Naive thymus-derived CD8-positive, alpha-beta T cell (primary cell): Measurements from ENCODE around the gene PTTG1. TPM values are rescaled to one million over a fixed set of nuclear protein-coding genes. Genes with fewer than 3 reads are reported as not detected.
A peak's percentile ranks its signal among the peaks of the same experiment; 100 is the strongest.

Experiments used
- ATAC-seq, 2 donors: fragments of 150-1000 bp; cut with Tn5 transposase in 1 of 2; sonication (Bioruptor Pico), chemical (Tn5 transposase) in 1 of 2; 1 replicate in 1 of 2; 2 replicates in 1 of 2; pipeline ENCODE4 v1.10.0; 2021; ENCODE audit warnings: mild to moderate bottlenecking in 2 of 2, moderate library complexity in 2 of 2
- POLR2A ChIA-PET: fragments of 350-600 bp; sonication (Branson Sonifier 250); formaldehyde crosslinking; loops from one replicate; lab custom pipeline; 2021; ENCODE audit warnings: antibody characterized with exemption; lab: Charles Lee
- DNase-seq, 10 donors: peaks; one replicate each; pipeline versions ENCODE4 v3.0.0 to v3.0.0-alpha.2; 2020 to 2022
- H3K27ac Mint-ChIP-seq, 10 donors: one replicate each; pipeline ENCODE4 v1.8.0; 2020 to 2022; ENCODE audit warnings: mild to moderate bottlenecking in 10 of 10, mixed read lengths in 10 of 10, moderate library complexity in 4 of 10, inconsistent platforms in 1 of 10
- H3K27me3 Mint-ChIP-seq, 5 donors: one replicate each; pipeline ENCODE4 v1.8.0; 2021 to 2022; ENCODE audit warnings: mixed read lengths in 5 of 5
- H3K36me3 Mint-ChIP-seq, 3 donors: one replicate each; pipeline ENCODE4 v1.8.0; 2020 to 2022; ENCODE audit warnings: mixed read lengths in 3 of 3, mild to moderate bottlenecking in 2 of 3, inconsistent platforms in 1 of 3
- H3K4me1 Mint-ChIP-seq, 4 donors: one replicate each; pipeline ENCODE4 v1.8.0; 2021 to 2022; ENCODE audit warnings: mixed read lengths in 4 of 4
- H3K4me3 Mint-ChIP-seq, 10 donors: one replicate each; pipeline ENCODE4 v1.8.0; 2020 to 2022; ENCODE audit warnings: mild to moderate bottlenecking in 10 of 10, mixed read lengths in 10 of 10, moderate library complexity in 6 of 10, inconsistent platforms in 1 of 10
- H3K9me3 Mint-ChIP-seq, 9 donors: one replicate each; pipeline ENCODE4 v1.8.0; 2020 to 2022; ENCODE audit warnings: mixed read lengths in 9 of 9, mild to moderate bottlenecking in 3 of 9, inconsistent platforms in 1 of 9, moderate library complexity in 1 of 9
- polyA plus RNA-seq, 3 donors: library from polyadenylated mRNA; unstranded; fragments of 300-500 nt; fragmentation: Illumina TruSeq; gene quantifications; one replicate each; pipeline ENCODE4 v1.2.3, GENCODE V29; 2021
- total RNA-seq, 8 experiments: library from RNA in 2 of 8; stranded (reverse) in 2 of 8; gene quantifications; one replicate each; pipeline ENCODE4 v1.2.3 and lab custom pipeline; 2021 to 2026

The PTTG1 gene
- total and polyA plus RNA-seq, 5 experiments from 2014 or later: 2.7 to 18.9 (median 7.1) TPM

DNA sequence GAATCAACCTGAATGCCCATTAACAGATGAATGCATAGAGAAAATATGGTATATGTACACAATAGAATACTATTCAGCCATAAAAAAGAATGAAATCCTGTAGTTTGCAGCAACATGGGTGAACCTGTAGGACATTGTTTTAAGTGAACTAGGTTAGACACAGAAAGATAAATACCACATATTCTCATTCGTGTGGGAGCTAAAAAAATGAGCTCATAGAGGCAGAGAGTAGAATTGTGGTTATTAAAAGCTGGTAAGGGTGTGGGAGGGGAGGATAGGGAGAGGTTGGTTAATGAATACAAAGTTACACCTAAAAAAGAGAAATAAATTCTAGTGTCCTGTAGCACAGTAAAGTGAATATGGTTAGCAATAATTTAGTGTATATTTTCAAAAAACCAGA, 23.5 kb downstream of the PTTG1 start:
- ATAC-seq (no peak), DNase-seq (no peak)
- no peak overlapping the region for H3K27ac Mint-ChIP-seq
- peaks cover 0 to 2% (median 0%) of the 10 kb centered on the region in 4 donors for H3K4me1 Mint-ChIP-seq
- peaks cover 0 to 2% (median 0%) of the 10 kb centered on the region in 9 donors for H3K9me3 Mint-ChIP-seq
- no peak overlapping the region for H3K4me3 Mint-ChIP-seq
- H3K27me3 Mint-ChIP-seq: no peaks in the 10 kb centered on the region
- POLR2A ChIA-PET: no interaction called here
- H3K36me3 Mint-ChIP-seq: no peaks in the 10 kb centered on the region

DNA sequence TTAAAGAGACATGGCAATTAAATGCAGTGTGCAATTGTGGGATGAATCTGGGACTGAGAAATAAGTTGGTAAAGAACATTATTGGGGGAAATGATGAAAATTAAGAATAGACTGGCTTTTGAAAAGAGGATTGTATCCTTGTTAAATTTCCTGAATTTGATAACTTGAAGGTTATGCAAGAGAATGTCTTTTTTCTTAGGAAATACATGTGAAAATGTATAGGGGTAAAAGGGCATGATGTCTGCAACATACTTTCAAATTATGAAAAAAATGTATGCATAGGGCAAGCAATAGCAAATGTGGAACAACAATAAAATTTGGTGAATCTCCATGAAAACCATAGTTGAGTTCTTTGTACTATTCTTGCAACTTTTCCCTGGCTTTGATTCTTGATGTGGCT, 24.1 kb downstream of the PTTG1 start:
- no peak overlapping the region for H3K4me3 Mint-ChIP-seq
- H3K27me3 Mint-ChIP-seq: no peaks in the 10 kb centered on the region
- H3K36me3 Mint-ChIP-seq: no peaks in the 10 kb centered on the region
- H3K9me3 Mint-ChIP-seq: peaks cover 0 to 2% (median 0%) of the 10 kb centered on the region in 9 donors
- ATAC-seq (no peak), DNase-seq (no peak)
- H3K4me1 Mint-ChIP-seq: peaks cover 0 to 2% (median 0%) of the 10 kb centered on the region in 4 donors
- no peak overlapping the region for H3K27ac Mint-ChIP-seq
- POLR2A ChIA-PET: no interaction called here

DNA sequence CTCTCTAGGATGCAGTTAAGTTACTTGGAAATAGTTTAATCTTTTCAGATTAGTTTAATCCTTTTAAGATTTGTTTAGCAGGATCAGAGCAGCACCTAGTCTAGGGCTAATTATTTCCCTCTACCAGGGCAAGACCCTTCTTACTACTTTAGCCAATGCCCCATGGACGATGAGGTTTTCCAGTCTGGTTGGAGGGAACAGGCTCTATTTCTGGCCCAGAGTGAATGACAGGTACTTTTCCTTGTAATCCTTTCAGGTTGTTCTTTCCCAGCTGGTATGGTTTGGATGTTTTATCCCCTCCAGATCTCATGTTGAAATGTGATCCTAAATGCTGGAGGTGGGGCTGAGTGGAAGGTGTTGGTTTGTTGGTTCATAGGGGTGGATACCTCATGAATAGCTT, 27.2 kb downstream of the PTTG1 start:
- POLR2A ChIA-PET: no interaction called here
- no peak overlapping the region for H3K27ac Mint-ChIP-seq
- no peak for ATAC-seq
- H3K36me3 Mint-ChIP-seq: no peaks in the 10 kb centered on the region
- no peaks in the 10 kb centered on the region for H3K4me1 Mint-ChIP-seq
- H3K9me3 Mint-ChIP-seq: peaks cover 0 to 2% (median 0%) of the 10 kb centered on the region in 9 donors
- DNase-seq: no peak
- peaks cover 0 to 3% (median 2%) of the 10 kb centered on the region in 5 donors for H3K27me3 Mint-ChIP-seq
- no peak overlapping the region for H3K4me3 Mint-ChIP-seq

DNA sequence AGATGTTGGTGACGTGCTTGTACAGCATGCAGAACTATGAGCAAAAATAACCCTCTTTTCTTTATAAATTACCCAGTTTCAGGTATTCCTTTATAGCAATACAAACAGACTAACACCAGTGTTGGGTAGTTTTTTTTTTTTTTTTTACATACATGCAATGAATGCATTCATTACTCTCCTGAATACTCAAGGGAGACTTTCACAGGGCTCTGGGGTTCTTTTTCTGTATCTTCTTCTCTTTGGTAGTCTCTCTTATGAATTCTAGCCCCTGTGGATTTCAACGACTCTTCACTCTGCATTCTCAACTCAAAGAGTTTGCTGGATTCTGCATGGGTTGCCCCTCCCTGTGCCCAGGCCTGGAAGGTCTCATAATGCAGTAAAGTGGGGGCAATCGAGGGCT, 27.8 kb downstream of the PTTG1 start:
- DNase-seq (no peak), ATAC-seq (no peak)
- POLR2A ChIA-PET: no interaction called here
- Mint-ChIP-seq H3K9me3 (peaks cover 0 to 2% (median 0%) of the 10 kb centered on the region in 9 donors), H3K4me3 (no peak overlapping the region), H3K27ac (peak overlapping the region in 1 of 10 donors; percentile 44), H3K36me3 (no peaks in the 10 kb centered on the region), H3K4me1 (no peaks in the 10 kb centered on the region), H3K27me3 (peaks cover 0 to 5% (median 3%) of the 10 kb centered on the region in 5 donors)

DNA sequence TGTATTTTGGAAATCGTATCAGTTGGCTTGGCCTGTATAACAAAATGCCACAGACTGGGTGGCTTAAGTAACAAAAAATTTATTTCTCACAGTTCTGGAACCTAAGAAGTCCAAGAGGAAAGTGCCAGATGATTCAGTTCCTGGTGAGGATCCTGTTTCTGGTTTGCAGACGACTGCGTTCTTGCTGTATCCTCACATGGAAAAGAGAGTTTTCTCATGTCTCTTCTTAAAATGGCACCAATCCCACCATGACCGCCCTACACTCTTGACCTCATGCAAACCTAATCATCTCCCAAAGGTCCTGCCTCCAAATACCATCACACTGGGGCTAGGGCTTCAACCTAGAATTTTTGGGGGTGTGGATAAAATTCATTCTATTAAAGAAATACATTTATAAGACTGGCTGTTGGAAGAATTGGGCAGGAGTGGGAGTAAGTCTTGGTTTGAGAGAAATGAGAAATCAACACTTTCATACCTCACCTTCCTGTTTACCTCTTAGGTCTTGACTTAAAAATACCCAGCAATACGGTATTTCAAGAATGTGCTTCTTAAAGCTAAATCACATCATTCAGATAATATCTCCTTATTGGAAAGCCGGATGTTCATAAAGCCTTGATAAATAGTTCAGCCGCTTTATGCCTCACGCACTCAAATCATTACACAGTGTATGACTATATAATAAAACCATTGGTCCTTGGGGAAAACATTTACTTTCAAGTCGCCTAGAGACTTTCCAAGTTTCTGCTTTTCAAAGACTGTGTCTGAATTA, 28.7 kb downstream of the PTTG1 start:
- Mint-ChIP-seq H3K4me3 (no peak overlapping the region), H3K36me3 (no peaks in the 10 kb centered on the region), H3K27ac (no peak overlapping the region), H3K9me3 (peaks cover 0 to 2% (median 0%) of the 10 kb centered on the region in 9 donors), H3K27me3 (peaks cover under 1 to 7% (median 3%) of the 10 kb centered on the region in 5 donors), H3K4me1 (peaks cover 0 to 2% (median 0%) of the 10 kb centered on the region in 4 donors)
- POLR2A ChIA-PET: no interaction called here
- ATAC-seq (no peak), DNase-seq (no peak)

DNA sequence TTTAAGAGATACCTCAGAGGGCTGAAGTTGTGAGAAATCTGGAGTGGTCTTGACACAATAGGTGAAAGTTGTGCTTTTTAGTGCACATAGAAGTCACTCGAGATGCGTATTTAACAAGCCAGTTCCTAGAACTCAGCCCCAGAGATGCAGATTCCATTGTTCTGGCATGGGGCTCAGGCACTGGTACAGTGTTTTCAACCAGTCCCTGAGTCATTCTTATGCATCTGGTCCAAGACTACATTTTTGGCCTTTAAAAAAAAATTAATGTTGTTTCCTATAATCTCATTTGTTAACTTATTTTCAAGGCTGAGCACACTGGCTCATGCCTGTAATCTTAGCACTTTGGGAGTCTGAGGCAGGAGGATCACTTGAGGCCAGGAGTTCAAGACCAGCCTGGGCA, 29.6 kb downstream of the PTTG1 start:
- H3K4me1 Mint-ChIP-seq: peaks cover 0 to 6% (median 0%) of the 10 kb centered on the region in 4 donors
- peaks cover 3 to 10% (median 5%) of the 10 kb centered on the region in 5 donors for H3K27me3 Mint-ChIP-seq
- no peak overlapping the region for H3K4me3 Mint-ChIP-seq
- ATAC-seq (no peak), DNase-seq (no peak)
- POLR2A ChIA-PET: no interaction called here
- peak overlapping the region in 1 of 10 donors; percentile 61 for H3K27ac Mint-ChIP-seq
- no peaks in the 10 kb centered on the region for H3K36me3 Mint-ChIP-seq
- peaks cover 0 to 2% (median 0%) of the 10 kb centered on the region in 9 donors for H3K9me3 Mint-ChIP-seq

DNA sequence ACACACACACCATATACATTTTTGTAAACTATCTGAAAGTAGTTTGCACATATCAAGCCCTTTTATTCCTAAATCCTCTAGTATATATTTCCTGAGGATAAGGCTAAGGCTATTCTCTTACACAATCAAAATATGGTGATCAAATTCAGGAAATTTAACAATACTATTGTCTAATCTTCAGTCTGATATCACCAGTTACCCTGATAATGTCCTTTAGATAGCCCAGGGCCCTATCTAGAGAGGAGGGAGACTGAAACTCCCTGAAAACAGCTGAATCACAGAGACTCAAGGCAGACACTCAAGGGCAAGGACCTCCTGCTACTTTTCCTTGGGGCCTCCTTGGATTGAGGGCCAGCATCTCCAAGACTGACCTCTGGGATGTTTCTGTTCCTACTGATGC, 30.4 kb downstream of the PTTG1 start:
- Mint-ChIP-seq H3K27me3 (peaks cover 3 to 10% (median 5%) of the 10 kb centered on the region in 5 donors), H3K4me3 (no peak overlapping the region), H3K27ac (no peak overlapping the region), H3K4me1 (peaks cover 0 to 6% (median 0%) of the 10 kb centered on the region in 4 donors), H3K9me3 (peaks cover 0 to 2% (median 0%) of the 10 kb centered on the region in 9 donors), H3K36me3 (no peaks in the 10 kb centered on the region)
- POLR2A ChIA-PET: no interaction called here
- DNase-seq (no peak), ATAC-seq (no peak)

DNA sequence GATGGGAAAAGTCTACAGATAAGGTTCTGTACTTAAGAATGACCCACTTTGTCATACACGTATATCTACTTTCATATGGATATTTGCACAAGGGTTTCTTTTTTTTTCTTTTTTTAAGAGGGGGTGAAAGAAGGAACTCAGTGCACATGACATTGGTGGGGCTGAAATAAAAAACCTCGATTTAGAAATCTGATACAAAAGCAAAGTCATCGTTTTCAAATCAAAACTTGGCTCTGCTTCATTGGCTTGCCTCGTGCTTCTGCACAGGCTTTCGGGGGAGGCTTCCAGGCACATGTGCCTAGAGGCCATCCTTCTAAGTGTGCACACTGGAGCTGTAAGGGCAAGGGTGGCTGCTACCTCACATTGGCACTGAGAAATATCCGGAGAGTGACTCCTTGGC, 31.1 kb downstream of the PTTG1 start:
- Mint-ChIP-seq H3K4me1 (peaks cover 0 to 6% (median 0%) of the 10 kb centered on the region in 4 donors), H3K4me3 (no peak overlapping the region), H3K36me3 (no peaks in the 10 kb centered on the region), H3K9me3 (peaks cover 0 to 2% (median 0%) of the 10 kb centered on the region in 9 donors), H3K27me3 (peaks cover 3 to 10% (median 5%) of the 10 kb centered on the region in 5 donors), H3K27ac (no peak overlapping the region)
- POLR2A ChIA-PET: no interaction called here
- DNase-seq (no peak), ATAC-seq (no peak)

DNA sequence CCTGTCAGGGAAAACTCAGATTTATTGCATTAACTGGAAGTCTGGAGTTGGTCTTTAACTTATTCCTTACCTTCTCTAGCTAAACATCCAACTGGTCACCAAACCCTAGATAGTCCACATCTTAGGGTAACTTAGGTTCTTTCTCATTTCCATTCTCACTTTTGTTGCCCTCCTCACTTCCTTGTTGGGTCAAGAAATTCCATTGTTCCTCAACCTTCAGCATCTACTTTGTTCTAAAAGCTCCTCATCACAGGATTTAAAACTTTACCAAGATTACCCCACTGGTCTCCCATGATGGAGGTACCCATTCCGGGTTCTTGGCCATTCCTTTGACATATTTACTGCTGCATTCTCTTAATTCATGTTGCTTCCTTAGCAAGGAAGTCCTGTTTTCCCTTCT, 32.1 kb downstream of the PTTG1 start:
- Mint-ChIP-seq H3K36me3 (no peaks in the 10 kb centered on the region), H3K4me3 (no peak overlapping the region), H3K27ac (no peak overlapping the region), H3K27me3 (peaks cover 3 to 10% (median 5%) of the 10 kb centered on the region in 5 donors), H3K4me1 (peaks cover 0 to 6% (median 0%) of the 10 kb centered on the region in 4 donors), H3K9me3 (peaks cover 0 to 2% (median 0%) of the 10 kb centered on the region in 9 donors)
- POLR2A ChIA-PET: no interaction called here
- ATAC-seq (no peak), DNase-seq (no peak)

DNA sequence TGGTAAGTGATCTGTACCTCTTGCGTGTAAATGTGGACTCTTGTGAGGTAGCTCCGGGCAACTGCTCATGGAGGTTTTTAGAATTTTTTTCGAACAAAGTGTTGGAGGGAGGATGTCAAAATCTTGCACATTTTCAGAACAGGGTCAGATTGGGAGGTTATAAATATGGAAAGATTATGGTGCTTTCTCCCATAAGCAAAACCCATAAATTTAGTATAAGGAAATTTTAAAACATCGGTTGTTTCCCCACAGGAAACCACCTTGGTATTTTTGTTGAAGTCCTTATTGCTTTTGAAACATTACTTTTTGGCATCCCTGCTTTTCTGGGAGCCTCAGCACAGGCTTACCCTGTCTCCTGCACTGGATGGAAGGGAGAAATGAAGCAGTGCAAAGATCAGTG, 33.9 kb downstream of the PTTG1 start:
- H3K4me3 Mint-ChIP-seq: no peak overlapping the region
- no peak for DNase-seq
- no peaks in the 10 kb centered on the region for H3K36me3 Mint-ChIP-seq
- no peaks in the 10 kb centered on the region for H3K9me3 Mint-ChIP-seq
- peaks cover 4 to 11% (median 9%) of the 10 kb centered on the region in 5 donors for H3K27me3 Mint-ChIP-seq
- no peak for ATAC-seq
- H3K27ac Mint-ChIP-seq: no peak overlapping the region
- peaks cover 0 to 6% (median 0%) of the 10 kb centered on the region in 4 donors for H3K4me1 Mint-ChIP-seq
- POLR2A ChIA-PET: no interaction called here

DNA sequence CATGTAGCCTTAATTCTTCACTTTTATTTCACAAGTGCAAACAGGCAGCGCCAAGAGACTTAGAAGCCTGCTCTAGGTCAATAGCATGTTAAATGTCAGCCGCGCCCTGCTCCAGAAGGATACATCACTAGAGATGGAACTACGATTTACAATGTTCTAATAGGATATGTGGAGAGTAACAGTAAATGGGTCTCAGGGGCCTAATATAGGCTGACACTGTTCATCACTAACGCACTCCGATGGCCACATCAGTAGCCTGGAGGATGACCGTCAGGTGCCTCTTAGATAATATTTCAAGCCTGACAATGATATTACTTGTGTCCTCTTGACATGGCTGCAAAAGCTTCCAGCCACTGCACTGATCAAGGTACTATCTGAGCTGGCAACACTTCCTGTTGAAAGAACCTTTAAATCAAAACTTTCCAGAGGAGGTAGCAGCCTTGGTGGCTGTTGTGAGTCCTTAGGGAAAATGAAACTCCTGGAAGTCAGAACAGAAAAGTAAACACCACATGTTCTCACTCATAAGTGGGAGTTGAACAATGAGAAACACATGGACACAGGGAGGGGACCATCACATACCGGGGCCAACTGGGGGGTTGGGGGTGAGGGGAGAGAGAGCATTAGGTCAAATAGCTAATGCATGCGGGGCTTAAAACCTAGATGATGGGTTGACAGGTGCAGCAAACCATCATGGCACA, 35.0 kb downstream of the PTTG1 start:
- ATAC-seq (no peak), DNase-seq (no peak)
- no peaks in the 10 kb centered on the region for H3K36me3 Mint-ChIP-seq
- H3K27ac Mint-ChIP-seq: no peak overlapping the region
- peaks cover 4 to 11% (median 8%) of the 10 kb centered on the region in 5 donors for H3K27me3 Mint-ChIP-seq
- no peak overlapping the region for H3K4me3 Mint-ChIP-seq
- peaks cover 0 to 6% (median 0%) of the 10 kb centered on the region in 4 donors for H3K4me1 Mint-ChIP-seq
- POLR2A ChIA-PET: interaction anchor here (0.7 kb wide), 1 partner anchor 49 kb away, joined by 3 read pairs; no protein-coding TSS in a partner anchor
- H3K9me3 Mint-ChIP-seq: no peaks in the 10 kb centered on the region

DNA sequence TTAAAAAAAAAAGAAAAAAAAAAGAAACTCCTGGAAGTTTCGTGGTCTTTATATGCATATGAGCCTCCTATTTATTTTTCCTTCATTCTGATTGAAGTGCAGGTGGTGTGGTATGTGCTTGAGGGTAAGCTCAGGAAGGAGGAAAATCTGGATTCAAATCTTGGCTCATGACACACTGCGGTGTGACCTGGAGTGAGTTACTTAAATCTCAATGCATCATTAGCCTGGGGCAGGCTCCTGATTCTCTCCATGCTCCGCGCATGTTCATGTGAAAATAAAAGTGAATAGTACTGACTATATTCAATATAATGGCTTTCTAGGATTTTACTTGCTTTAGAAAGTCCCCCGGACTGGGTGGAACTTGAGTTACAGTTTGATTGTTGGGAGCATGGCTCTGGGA, 35.6 kb downstream of the PTTG1 start:
- no peaks in the 10 kb centered on the region for H3K9me3 Mint-ChIP-seq
- POLR2A ChIA-PET: interaction anchor here (0.7 kb wide), 1 partner anchor 48 kb away, joined by 3 read pairs; no protein-coding TSS in a partner anchor
- peaks cover 4 to 11% (median 8%) of the 10 kb centered on the region in 5 donors for H3K27me3 Mint-ChIP-seq
- H3K4me1 Mint-ChIP-seq: peaks cover 0 to 6% (median 0%) of the 10 kb centered on the region in 4 donors
- ATAC-seq: no peak
- no peaks in the 10 kb centered on the region for H3K36me3 Mint-ChIP-seq
- no peak overlapping the region for H3K4me3 Mint-ChIP-seq
- DNase-seq: no peak
- H3K27ac Mint-ChIP-seq: no peak overlapping the region
